ENCODE results near the gene AFF1. TPM values are rescaled to one million over a fixed set of nuclear protein-coding genes. Genes with fewer than 3 reads are reported as not detected.
A peak's percentile ranks its signal among the peaks of the same experiment; 100 is the strongest.

Gene AFF1
- polyA plus RNA-seq, 1 donor (not counting 4 experiments of a cell fraction or from before 2014, with no cell fraction given) = 14.4 TPM

DNA sequence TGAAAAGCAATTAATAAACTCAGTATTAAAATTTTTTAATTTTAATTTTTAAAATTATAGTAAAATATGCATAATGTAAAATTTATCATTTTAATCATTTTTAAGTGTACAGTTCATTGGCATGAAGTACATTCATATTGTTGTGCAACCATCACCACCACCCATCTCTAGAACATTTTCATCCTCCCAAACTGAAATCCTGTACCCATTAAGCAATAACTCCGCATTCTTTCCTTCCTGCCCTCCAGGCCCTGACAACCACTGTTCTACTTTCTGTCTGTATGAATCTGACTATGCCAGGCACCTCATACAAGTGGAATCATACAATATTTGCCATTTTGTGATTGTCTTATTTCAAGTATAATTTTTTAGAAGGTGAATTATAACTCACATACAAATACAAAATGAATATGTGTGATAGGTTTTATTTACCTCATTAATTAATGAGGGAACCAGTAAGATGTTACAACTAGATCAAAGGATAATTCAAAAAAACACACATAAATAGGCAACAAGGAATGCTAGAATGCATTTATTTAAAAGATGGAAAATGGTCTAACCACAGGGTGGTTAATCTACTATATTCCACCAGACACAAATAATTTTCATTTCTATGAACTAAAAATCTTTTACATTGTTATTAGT is 13.1 kb upstream of the AFF1 start:
- Histone ChIP-seq H3K9ac (ENCODE audit: control insufficient read depth, extremely low read depth, insufficient read depth, low read length) (no peak overlapping the region), H3K27ac (ENCODE audit: control insufficient read depth, insufficient read depth, low read length) (peak overlapping the region; percentile 29)

DNA sequence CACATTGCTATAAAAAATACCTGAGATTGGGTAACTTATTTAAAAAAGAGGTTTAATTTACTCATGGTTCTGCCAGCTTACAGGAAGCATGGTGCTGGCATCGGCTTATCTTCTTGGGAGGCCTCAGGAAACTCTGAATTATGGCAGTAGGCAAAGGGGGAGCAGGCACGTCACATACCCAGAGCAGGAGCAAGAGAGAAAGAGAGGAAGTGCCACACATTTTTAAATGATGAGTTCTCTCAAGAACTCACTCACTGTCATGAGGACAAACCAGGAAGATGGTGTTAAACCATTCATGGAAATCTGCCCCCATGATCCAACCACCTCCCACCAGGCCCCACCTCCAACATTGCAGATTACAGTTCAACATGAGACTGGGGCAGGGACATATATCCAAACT is 10.0 kb upstream of the AFF1 start:
- H4K20me1 ChIP-seq (ENCODE audit: control insufficient read depth, extremely low read depth, insufficient read depth, low read length) = no peaks in the 10 kb centered on the region
- dilution Hi-C loops (cut with MboI; ENCODE audit: extremely low pct_ligation_motif_present, low sequenced_read_pairs) = no loop called here
- H3K4me1 ChIP-seq (ENCODE audit: control insufficient read depth, extremely low read depth, insufficient read depth, low read length) = peaks cover 42% of the 10 kb centered on the region
- H3K36me3 ChIP-seq (ENCODE audit: control insufficient read depth in 2 of 2, extremely low read depth in 1 of 2, insufficient read depth in 2 of 2, low read length in 2 of 2) = peaks cover 0 to under 1% of the 10 kb centered on the region in 2 experiments
- no peak overlapping the region for H3K9ac ChIP-seq (ENCODE audit: control insufficient read depth, extremely low read depth, insufficient read depth, low read length)
- H3K4me3 ChIP-seq (ENCODE audit: control insufficient read depth in 2 of 3, extremely low read depth in 1 of 3, insufficient read depth in 2 of 3, low read depth in 1 of 3, low read length in 3 of 3) = no peak overlapping the region
- FAIRE-seq (peak; percentile 49), DNase-seq (ENCODE audit: low read depth, low spot score) (no peak)
- no peaks in the 10 kb centered on the region for H3K79me2 ChIP-seq (ENCODE audit: control insufficient read depth, insufficient read depth, low read length)
- no peak overlapping the region for H3K4me2 ChIP-seq (ENCODE audit: control insufficient read depth, extremely low read depth, insufficient read depth, low read depth, low read length)
- TF ChIP-seq EZH2 (IDR thresholded peaks at IDR 0.05; ENCODE audit: low read length) = no peak
- TF ChIP-seq, protein P1, sequence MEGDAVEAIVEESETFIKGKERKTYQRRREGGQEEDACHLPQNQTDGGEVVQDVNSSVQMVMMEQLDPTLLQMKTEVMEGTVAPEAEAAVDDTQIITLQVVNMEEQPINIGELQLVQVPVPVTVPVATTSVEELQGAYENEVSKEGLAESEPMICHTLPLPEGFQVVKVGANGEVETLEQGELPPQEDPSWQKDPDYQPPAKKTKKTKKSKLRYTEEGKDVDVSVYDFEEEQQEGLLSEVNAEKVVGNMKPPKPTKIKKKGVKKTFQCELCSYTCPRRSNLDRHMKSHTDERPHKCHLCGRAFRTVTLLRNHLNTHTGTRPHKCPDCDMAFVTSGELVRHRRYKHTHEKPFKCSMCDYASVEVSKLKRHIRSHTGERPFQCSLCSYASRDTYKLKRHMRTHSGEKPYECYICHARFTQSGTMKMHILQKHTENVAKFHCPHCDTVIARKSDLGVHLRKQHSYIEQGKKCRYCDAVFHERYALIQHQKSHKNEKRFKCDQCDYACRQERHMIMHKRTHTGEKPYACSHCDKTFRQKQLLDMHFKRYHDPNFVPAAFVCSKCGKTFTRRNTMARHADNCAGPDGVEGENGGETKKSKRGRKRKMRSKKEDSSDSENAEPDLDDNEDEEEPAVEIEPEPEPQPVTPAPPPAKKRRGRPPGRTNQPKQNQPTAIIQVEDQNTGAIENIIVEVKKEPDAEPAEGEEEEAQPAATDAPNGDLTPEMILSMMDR (optimal IDR thresholded peaks at IDR 0.05 in 1 of 3, IDR thresholded peaks at IDR 0.05 in 1 of 3, conservative IDR thresholded peaks at IDR 0.05 in 1 of 3; ENCODE audit: extremely low read depth in 1 of 3, insufficient read depth in 2 of 3, low read length in 3 of 3) = no peak
- H3K9me1 ChIP-seq (ENCODE audit: control insufficient read depth, extremely low read depth, insufficient read depth, low read length) = no peaks in the 10 kb centered on the region
- peak overlapping the region; percentile 90 for H3K27ac ChIP-seq (ENCODE audit: control insufficient read depth, insufficient read depth, low read length)
- no peaks in the 10 kb centered on the region for H3K9me3 ChIP-seq (ENCODE audit: control insufficient read depth, low read depth, low read length)
- no peaks in the 10 kb centered on the region for H3K27me3 ChIP-seq (ENCODE audit: control insufficient read depth, extremely low read depth, insufficient read depth, low read length)
- H2AFZ ChIP-seq (ENCODE audit: control insufficient read depth, low read length) = peak overlapping the region; percentile 3

More for the DNA sequence above, 13.1 kb upstream of the AFF1 start:
- H3K9me1 ChIP-seq (ENCODE audit: control insufficient read depth, extremely low read depth, insufficient read depth, low read length) = no peaks in the 10 kb centered on the region
- FAIRE-seq = no peak
- no peaks in the 10 kb centered on the region for H3K79me2 ChIP-seq (ENCODE audit: control insufficient read depth, insufficient read depth, low read length)
- DNase-seq (ENCODE audit: low read depth, low spot score) = no peak
- dilution Hi-C loops (cut with MboI; ENCODE audit: extremely low pct_ligation_motif_present, low sequenced_read_pairs) = no loop called here
- no peak overlapping the region for H2AFZ ChIP-seq (ENCODE audit: control insufficient read depth, low read length)
- no peak overlapping the region for H3K4me2 ChIP-seq (ENCODE audit: control insufficient read depth, extremely low read depth, insufficient read depth, low read depth, low read length)
- H3K4me1 ChIP-seq (ENCODE audit: control insufficient read depth, extremely low read depth, insufficient read depth, low read length) = peaks cover 28% of the 10 kb centered on the region
- no peaks in the 10 kb centered on the region for H3K9me3 ChIP-seq (ENCODE audit: control insufficient read depth, low read depth, low read length)
- H4K20me1 ChIP-seq (ENCODE audit: control insufficient read depth, extremely low read depth, insufficient read depth, low read length) = no peaks in the 10 kb centered on the region
- no peak for TF ChIP-seq EZH2 (IDR thresholded peaks at IDR 0.05; ENCODE audit: low read length)
- TF ChIP-seq, protein P1 (optimal IDR thresholded peaks at IDR 0.05 in 1 of 3, IDR thresholded peaks at IDR 0.05 in 1 of 3, conservative IDR thresholded peaks at IDR 0.05 in 1 of 3; ENCODE audit: extremely low read depth in 1 of 3, insufficient read depth in 2 of 3, low read length in 3 of 3) = no peak
- H3K4me3 ChIP-seq (ENCODE audit: control insufficient read depth in 2 of 3, extremely low read depth in 1 of 3, insufficient read depth in 2 of 3, low read depth in 1 of 3, low read length in 3 of 3) = no peak overlapping the region
- no peaks in the 10 kb centered on the region for H3K36me3 ChIP-seq (ENCODE audit: control insufficient read depth in 2 of 2, extremely low read depth in 1 of 2, insufficient read depth in 2 of 2, low read length in 2 of 2)
- H3K27me3 ChIP-seq (ENCODE audit: control insufficient read depth, extremely low read depth, insufficient read depth, low read length) = no peaks in the 10 kb centered on the region

Data from keratinocyte (primary cell).